Measurements from ENCODE around the gene SELENBP1. TPM values are rescaled to one million over a fixed set of nuclear protein-coding genes. Genes with fewer than 3 reads are reported as not detected.

Gene SELENBP1
- polyA plus RNA-seq, 1 donor from 2014 or later, result not detected

DNA sequence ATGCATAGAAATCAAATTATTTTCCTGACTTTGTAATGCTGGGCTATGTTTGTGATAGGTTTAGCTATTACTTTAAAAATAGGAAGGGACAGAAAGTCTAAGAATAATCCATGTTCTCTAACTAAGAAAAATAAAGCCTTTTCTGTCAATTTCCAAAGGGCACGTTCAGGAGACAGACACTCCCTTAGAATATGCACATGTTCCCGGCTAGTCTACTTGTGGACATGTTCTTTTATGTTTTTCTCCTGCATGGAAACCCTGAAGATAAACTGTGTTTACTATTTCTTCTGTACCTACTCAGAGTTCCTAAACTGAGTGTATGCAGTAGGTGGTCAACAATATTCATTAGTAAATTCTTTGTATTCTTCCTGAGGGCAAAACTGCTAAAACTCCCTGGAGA lies 39.4 kb upstream of the SELENBP1 start:
- Histone ChIP-seq H3K27me3 (ENCODE audit: insufficient read depth, low read depth, low read length) (no peaks in the 10 kb centered on the region), H3F3A (ENCODE audit: insufficient read depth, low read length, poor library complexity, severe bottlenecking) (no peaks in the 10 kb centered on the region), H3K4me2 (ENCODE audit: low read length) (no peak overlapping the region), H3K4me3 (ENCODE audit: low read length) (no peak overlapping the region), H3K9me3 (ENCODE audit: low read length) (no peaks in the 10 kb centered on the region), H3K9me2 (ENCODE audit: insufficient read depth, low read length) (no peaks in the 10 kb centered on the region), H3K79me2 (replicated peaks; ENCODE audit: insufficient read depth, low read length) (no peaks in the 10 kb centered on the region), H3K27ac (ENCODE audit: low read length) (no peak overlapping the region), H3K9ac (ENCODE audit: low read length) (no peak overlapping the region), H3K36me3 (ENCODE audit: insufficient read depth, low read length) (peaks cover 14% of the 10 kb centered on the region), H4K20me1 (ENCODE audit: insufficient read depth) (no peaks in the 10 kb centered on the region), H2AFZ (ENCODE audit: low read depth, low read length) (no peak overlapping the region)
- TF ChIP-seq TAF1 (IDR thresholded peaks at IDR 0.05; ENCODE audit: low read depth) (no peak), EP300 (conservative IDR thresholded peaks at IDR 0.05; ENCODE audit: poor library complexity, severe bottlenecking) (no peak)
- TF ChIP-seq, protein P1, sequence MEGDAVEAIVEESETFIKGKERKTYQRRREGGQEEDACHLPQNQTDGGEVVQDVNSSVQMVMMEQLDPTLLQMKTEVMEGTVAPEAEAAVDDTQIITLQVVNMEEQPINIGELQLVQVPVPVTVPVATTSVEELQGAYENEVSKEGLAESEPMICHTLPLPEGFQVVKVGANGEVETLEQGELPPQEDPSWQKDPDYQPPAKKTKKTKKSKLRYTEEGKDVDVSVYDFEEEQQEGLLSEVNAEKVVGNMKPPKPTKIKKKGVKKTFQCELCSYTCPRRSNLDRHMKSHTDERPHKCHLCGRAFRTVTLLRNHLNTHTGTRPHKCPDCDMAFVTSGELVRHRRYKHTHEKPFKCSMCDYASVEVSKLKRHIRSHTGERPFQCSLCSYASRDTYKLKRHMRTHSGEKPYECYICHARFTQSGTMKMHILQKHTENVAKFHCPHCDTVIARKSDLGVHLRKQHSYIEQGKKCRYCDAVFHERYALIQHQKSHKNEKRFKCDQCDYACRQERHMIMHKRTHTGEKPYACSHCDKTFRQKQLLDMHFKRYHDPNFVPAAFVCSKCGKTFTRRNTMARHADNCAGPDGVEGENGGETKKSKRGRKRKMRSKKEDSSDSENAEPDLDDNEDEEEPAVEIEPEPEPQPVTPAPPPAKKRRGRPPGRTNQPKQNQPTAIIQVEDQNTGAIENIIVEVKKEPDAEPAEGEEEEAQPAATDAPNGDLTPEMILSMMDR (IDR thresholded peaks at IDR 0.05; ENCODE audit: poor library complexity, severe bottlenecking), result no peak

DNA sequence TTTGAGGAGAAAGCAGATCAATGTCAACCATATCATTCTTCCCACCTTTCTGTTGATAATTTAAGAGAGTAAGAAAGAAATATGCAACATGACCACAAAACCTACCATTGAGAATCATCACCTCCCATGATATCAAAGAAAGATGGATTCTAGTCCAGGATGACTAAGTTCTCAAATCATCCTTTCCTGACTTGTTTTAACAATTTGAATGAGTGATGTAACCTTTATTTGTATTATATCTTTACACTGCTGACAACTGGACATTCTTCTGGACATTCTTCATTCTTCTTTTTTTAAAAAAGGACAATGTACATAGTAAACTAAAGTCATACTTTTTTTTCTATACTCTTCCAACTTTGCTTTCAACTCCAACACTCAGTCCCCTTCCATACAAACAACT lies 36.4 kb upstream of the SELENBP1 start:
- TF ChIP-seq RAD21 (conservative IDR thresholded peaks at IDR 0.05) (no peak), TAF1 (IDR thresholded peaks at IDR 0.05; ENCODE audit: low read depth) (no peak), EP300 (conservative IDR thresholded peaks at IDR 0.05; ENCODE audit: poor library complexity, severe bottlenecking) (no peak), REST (IDR thresholded peaks at IDR 0.05; ENCODE audit: borderline replicate concordance) (no peak), MXI1 (conservative IDR thresholded peaks at IDR 0.05; ENCODE audit: poor library complexity, severe bottlenecking) (no peak), EZH2 (IDR thresholded peaks at IDR 0.05; ENCODE audit: borderline replicate concordance, insufficient read depth, low read length, poor library complexity, severe bottlenecking) (no peak), POLR2AphosphoS5 (IDR thresholded peaks at IDR 0.05) (no peak), SMC3 (conservative IDR thresholded peaks at IDR 0.05; ENCODE audit: poor library complexity) (no peak)
- TF ChIP-seq, protein P1 (IDR thresholded peaks at IDR 0.05; ENCODE audit: poor library complexity, severe bottlenecking), result no peak
- Histone ChIP-seq H3K79me2 (replicated peaks; ENCODE audit: insufficient read depth, low read length) (no peaks in the 10 kb centered on the region), H2AFZ (ENCODE audit: low read depth, low read length) (no peak overlapping the region), H3K27me3 (ENCODE audit: insufficient read depth, low read depth, low read length) (no peaks in the 10 kb centered on the region), H3K9ac (ENCODE audit: low read length) (no peak overlapping the region), H4K20me1 (ENCODE audit: insufficient read depth) (no peaks in the 10 kb centered on the region), H3K9me2 (ENCODE audit: insufficient read depth, low read length) (no peaks in the 10 kb centered on the region), H3K36me3 (ENCODE audit: insufficient read depth, low read length) (peaks cover 4% of the 10 kb centered on the region), H3K27ac (ENCODE audit: low read length) (no peak overlapping the region), H3K9me3 (ENCODE audit: low read length) (no peaks in the 10 kb centered on the region), H3F3A (ENCODE audit: insufficient read depth, low read length, poor library complexity, severe bottlenecking) (peaks cover 3% of the 10 kb centered on the region), H3K4me3 (ENCODE audit: low read length) (no peak overlapping the region), H3K4me2 (ENCODE audit: low read length) (no peak overlapping the region)
